Measurements from ENCODE around the gene BCL2L12. TPM values are rescaled to one million over a fixed set of nuclear protein-coding genes. Genes with fewer than 3 reads are reported as not detected.

The BCL2L12 gene
- total and polyA plus RNA-seq, 2 donors (not counting 3 experiments of a cell fraction or from before 2014, with no cell fraction given) = 49.8 to 58.5 TPM

DNA sequence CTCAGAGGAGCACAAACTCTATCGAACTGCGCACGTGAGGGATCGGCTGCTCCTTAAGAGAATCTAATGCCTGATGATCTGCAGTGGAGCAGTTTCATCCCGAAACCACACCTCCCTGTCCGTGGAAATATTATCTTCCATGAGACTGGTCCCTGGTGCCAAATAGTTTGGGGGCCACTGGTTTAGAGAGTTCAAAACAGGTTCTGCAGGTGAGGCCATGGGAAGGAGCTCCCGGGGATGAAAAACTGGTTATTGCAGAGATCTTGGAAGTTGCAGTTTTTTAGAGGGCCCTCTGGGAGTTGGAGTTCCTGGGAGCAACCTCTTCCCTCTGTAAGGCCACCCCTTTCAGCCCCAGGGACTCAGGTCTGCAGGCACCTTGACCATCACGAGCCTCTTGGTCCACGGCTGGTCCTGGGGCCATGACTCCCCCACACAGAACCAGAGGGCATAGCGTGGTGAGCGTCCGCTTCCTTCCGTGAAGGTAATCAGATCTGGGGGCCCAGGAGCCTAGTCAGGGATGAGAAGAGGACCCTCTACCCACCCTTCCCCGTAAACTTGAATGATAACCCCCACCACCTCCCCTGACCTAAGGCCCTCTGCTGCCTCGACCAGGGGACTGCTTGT lies 5.3 kb upstream of the BCL2L12 start:
- BruUV-seq (replicated peaks) = no TSS peak
- TF ChIP-seq MYC (IDR thresholded peaks at IDR 0.05; ENCODE audit: low read depth, low read length) = no peak
- no peak for TF ChIP-seq EZH2 (IDR thresholded peaks at IDR 0.05; ENCODE audit: borderline replicate concordance, low read depth, low read length, severe bottlenecking)
- no peak for TF ChIP-seq FOS (IDR thresholded peaks at IDR 0.05; ENCODE audit: borderline replicate concordance, insufficient read depth, low read length)
- TF ChIP-seq, protein P1, sequence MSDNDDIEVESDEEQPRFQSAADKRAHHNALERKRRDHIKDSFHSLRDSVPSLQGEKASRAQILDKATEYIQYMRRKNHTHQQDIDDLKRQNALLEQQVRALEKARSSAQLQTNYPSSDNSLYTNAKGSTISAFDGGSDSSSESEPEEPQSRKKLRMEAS (IDR thresholded peaks at IDR 0.05; ENCODE audit: insufficient read depth, insufficient read length) = no peak
- TF ChIP-seq POLR2AphosphoS5 (IDR thresholded peaks at IDR 0.05; ENCODE audit: insufficient read depth, low read depth, low read length) = no peak
- TF ChIP-seq GATA2 (IDR thresholded peaks at IDR 0.05; ENCODE audit: insufficient read depth, insufficient read length, low read depth, low read length) = no peak
- TF ChIP-seq, protein P2, sequence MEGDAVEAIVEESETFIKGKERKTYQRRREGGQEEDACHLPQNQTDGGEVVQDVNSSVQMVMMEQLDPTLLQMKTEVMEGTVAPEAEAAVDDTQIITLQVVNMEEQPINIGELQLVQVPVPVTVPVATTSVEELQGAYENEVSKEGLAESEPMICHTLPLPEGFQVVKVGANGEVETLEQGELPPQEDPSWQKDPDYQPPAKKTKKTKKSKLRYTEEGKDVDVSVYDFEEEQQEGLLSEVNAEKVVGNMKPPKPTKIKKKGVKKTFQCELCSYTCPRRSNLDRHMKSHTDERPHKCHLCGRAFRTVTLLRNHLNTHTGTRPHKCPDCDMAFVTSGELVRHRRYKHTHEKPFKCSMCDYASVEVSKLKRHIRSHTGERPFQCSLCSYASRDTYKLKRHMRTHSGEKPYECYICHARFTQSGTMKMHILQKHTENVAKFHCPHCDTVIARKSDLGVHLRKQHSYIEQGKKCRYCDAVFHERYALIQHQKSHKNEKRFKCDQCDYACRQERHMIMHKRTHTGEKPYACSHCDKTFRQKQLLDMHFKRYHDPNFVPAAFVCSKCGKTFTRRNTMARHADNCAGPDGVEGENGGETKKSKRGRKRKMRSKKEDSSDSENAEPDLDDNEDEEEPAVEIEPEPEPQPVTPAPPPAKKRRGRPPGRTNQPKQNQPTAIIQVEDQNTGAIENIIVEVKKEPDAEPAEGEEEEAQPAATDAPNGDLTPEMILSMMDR (IDR thresholded peaks at IDR 0.05; ENCODE audit: extremely low read depth in 1 of 2, insufficient read depth in 1 of 2, low read depth in 1 of 2, low read length in 2 of 2) = no peak
- no peak for TF ChIP-seq POLR2A (IDR thresholded peaks at IDR 0.05; ENCODE audit: low read depth, low read length)
- TF ChIP-seq JUN (IDR thresholded peaks at IDR 0.05; ENCODE audit: borderline replicate concordance, insufficient read depth, insufficient read length, low read depth) = no peak
- dilution Hi-C loops (cut with MboI; ENCODE audit: extremely low pct_ligation_motif_present, low sequenced_read_pairs) (no loop called here), intact Hi-C loops (cut with micrococcal nuclease) (no loop called here)
- H3K27me3 ChIP-seq (ENCODE audit: control insufficient read depth in 2 of 2, insufficient read depth in 2 of 2, low read length in 2 of 2) = no peaks in the 10 kb centered on the region
- no peaks in the 10 kb centered on the region for H3K9me1 ChIP-seq (replicated peaks; ENCODE audit: control insufficient read depth, extremely low read depth, insufficient read depth, low read length)
- H3K4me1 ChIP-seq (ENCODE audit: control insufficient read depth, extremely low read depth, insufficient read depth, low read length) = no peaks in the 10 kb centered on the region
- H3K9ac ChIP-seq (replicated peaks; ENCODE audit: extremely low read depth, insufficient read depth, low read length) = no peak overlapping the region
- peaks cover 12 to 61% of the 10 kb centered on the region in 2 experiments for H3K36me3 ChIP-seq (ENCODE audit: control insufficient read depth in 2 of 2, extremely low read depth in 1 of 2, insufficient read depth in 2 of 2, low read length in 2 of 2)
- H3K27ac ChIP-seq (ENCODE audit: insufficient read depth, low read depth, low read length) = no peak overlapping the region
- H3K4me3 ChIP-seq (replicated peaks in 1 of 3; ENCODE audit: insufficient read depth in 1 of 3, low read depth in 1 of 3, low read length in 3 of 3) = no peak overlapping the region
- POLR2A ChIA-PET = no interaction called here
- H3K4me2 ChIP-seq (ENCODE audit: insufficient read depth, low read length) = no peak overlapping the region
- CTCF ChIA-PET = interaction anchor here (0.9 kb wide), 1 partner anchor 12 kb away, joined by 3 read pairs; no protein-coding TSS in a partner anchor
- DNase-seq (ENCODE audit: low read depth, low spot score) (no peak), FAIRE-seq (no peak)
- H2AFZ ChIP-seq (ENCODE audit: low read depth, low read length) = no peak overlapping the region
- H3K79me2 ChIP-seq (ENCODE audit: control insufficient read depth, insufficient read depth, low read length) = peaks cover 4% of the 10 kb centered on the region
- H3K9me3 ChIP-seq (replicated peaks; ENCODE audit: control insufficient read depth, insufficient read depth, low read length) = no peaks in the 10 kb centered on the region
- H4K20me1 ChIP-seq (replicated peaks; ENCODE audit: control insufficient read depth, extremely low read depth, insufficient read depth, low read length) = no peaks in the 10 kb centered on the region

Measured in endothelial cell of umbilical vein (primary cell).